HG02943 (cell line): ENCODE data around the gene CNTNAP2.
"Not testable (repeated sequence)": the region's sequence is repeated elsewhere in the genome, so short reads cannot be mapped to it uniquely, and the experiment has no call there.

ENCODE experiments used
- ATAC-seq: cut with Tn5 transposase; IDR thresholded peaks from one replicate; pipeline ENCODE4 v1.9.1; 2021; ENCODE audit warnings: mild to moderate bottlenecking, low read depth, moderate library complexity; ENCODE audit not compliant: unreplicated experiment

The CNTNAP2 gene

GRCh38 chr7:148020679-148021078, 1904.1 kb downstream of the CNTNAP2 start:
- no peak for ATAC-seq

- no peak for ATAC-seq
Measured at GRCh38 chr7:148021507-148022045, 1905.0 kb downstream of the CNTNAP2 start.

DNA sequence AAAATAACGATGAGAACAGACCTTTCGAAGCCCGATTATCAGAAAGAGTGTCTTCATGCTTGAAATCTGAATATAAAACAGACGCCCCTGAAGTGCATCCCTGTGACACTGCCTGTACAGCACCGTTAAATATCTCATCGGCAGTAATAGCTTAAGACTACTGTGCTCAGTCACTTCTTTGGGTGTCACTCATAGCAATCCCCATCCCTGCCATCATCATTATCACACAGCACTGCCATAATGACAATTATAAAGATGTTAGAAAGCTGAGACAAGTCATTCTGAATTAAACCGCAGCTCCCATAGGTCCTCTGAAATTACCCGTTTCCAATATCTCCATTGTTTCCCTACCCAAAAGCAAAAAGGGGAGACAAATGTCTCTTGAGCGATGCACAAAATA, 1906.2 kb downstream of the CNTNAP2 start:
- ATAC-seq, result no peak

DNA sequence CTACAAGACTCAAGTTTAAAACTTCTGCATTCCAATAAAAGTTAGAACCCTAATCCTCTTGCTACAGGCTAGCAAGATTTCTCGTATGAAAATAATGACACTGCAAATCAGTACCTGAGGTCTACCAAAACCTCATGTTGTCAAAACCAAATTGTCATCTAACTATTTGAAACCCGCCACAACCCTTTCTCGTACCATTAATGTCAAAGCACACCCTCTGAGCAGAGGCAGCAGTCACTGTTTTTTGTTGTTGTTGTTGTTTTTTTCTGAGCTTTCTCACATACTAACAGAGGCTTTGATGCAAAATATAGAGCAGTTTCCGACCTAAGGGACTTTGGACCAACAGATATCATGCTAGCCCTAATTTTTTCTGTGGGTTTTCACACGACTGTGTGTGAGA, 1910.1 kb downstream of the CNTNAP2 start:
- no peak for ATAC-seq

DNA sequence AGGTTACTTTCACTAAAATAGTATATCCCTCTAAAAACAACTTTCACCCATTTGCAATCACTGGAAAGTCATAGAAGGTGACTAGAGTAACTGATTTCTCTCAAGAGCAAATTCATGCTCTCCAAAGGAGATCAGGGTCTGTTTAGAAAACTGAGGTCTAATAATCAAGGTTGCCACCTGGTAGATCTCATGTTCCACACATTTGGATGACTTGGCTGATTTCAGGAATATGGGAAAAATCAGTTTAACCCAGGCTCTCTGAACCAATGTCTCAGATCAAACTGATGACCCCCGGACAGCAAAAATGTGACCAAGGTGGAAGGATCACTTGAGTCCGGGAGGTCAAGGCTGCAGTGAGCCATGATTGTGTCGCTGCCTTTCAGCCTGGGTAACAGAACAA, 1911.6 kb downstream of the CNTNAP2 start:
- no peak for ATAC-seq

GRCh38 chr7:148031019-148031418, 1914.4 kb downstream of the CNTNAP2 start:
- ATAC-seq, result no peak

DNA sequence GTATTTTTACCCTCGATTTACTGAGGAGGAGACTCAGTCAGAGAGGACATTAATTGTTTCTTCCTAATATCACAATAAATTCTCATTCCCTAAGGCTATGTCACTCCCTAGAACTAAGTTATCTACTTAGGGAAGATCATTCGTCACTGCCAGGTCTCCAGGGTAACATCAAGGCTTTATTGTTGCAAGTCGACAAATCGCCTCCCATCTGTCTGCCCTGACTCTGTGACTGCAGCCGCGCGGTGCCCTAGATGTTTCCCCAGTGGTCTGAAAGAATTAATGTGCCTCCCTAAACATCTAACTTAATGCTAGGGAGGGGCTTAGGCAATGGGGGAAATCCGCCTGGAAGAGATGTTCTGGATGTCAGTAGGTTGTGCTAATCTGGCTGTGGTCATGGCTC, 1915.2 kb downstream of the CNTNAP2 start:
- ATAC-seq, result no peak

DNA sequence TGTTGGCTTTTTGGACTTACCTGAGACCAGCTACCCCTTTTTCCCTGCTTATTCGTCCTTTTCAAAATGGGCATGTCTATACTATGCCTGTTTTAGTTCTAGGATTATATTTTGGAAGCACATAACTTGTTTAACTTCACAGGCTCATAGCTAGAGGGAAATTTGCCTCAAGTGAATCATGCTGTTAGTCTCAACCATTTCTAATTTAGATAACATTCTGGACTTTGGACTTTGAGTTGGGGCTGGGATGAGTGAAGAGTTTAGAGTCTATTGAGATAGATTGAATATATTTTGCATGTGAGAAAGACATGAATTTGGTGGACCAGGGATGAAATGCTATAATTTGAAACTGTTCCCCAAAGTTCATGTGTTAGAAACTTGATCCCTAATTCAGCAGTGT, 1919.3 kb downstream of the CNTNAP2 start:
- no peak for ATAC-seq

GRCh38 chr7:148037044-148037443, 1920.4 kb downstream of the CNTNAP2 start:
- ATAC-seq, result no peak

DNA sequence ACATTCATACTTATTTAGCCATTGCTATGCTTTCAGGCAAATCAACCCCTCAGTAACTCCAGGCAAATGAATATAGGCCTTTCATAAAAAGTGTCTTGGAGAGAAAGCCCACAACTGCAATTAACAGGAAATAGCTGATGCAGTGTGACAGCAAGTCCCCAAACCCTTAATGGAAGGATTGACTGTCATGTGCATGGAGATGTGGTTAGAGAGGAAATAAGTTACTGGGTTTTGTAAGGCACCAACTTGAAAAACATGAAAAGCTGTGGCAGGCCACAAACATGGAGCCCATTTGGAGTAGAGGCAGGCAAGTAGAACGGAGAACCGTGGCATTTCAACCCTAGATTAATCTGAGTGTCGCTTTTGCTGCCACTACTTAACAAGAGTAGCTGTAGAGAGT, 1924.6 kb downstream of the CNTNAP2 start:
- ATAC-seq, result no peak

DNA sequence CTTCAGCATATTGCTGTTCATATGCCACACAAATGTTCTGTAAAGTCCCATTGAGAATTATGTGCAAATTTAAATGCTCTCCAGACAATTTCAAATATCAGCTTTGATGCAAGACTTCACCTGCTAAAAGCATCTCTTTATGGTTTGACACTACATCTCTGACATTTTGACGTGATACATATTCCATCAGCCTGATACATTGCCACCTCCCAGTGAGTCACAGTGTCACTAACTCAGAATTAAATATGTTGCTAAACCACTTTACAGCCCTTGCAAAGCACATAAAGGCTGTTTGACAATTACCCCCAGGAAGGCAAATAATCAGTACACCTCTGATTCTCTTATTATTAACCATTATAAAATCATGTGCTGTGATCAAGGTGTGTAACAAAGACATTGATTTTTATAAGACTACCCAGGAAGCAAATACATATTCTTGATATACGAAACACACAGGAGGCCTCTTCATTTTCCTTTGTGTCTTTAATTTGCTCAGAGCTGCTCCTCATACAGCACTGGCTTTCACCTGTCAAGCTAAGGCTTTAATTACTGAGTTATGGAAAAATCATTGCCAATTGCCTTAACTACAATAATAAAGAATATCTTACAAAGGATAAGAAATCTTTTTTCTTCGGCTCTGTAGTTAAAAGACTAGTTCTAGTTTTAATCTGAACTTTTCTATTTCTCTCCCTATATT, 1926.5 kb downstream of the CNTNAP2 start:
- ATAC-seq, result no peak

- no peak for ATAC-seq
Measured at GRCh38 chr7:148044173-148044572, 1927.6 kb downstream of the CNTNAP2 start.

DNA sequence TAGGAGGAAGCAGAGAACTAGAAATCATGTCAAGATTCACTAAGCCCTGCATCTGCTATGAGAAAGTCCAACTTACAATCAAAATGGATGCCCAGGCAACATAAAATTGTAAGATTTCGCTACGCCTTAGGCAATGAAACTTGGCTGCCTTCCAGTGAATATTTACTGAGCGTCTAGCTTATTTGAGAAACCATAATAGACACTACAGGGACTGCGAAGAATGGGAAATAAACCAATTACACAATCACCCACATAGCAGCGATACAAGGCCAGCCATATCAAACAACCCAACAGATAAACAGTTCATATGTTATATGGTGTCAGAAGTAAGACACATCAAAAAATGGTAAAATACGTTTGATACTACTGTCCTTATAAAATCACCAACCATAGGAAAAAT, 1928.9 kb downstream of the CNTNAP2 start:
- ATAC-seq, result no peak

GRCh38 chr7:148049068-148049467, 1932.5 kb downstream of the CNTNAP2 start:
- no peak for ATAC-seq

DNA sequence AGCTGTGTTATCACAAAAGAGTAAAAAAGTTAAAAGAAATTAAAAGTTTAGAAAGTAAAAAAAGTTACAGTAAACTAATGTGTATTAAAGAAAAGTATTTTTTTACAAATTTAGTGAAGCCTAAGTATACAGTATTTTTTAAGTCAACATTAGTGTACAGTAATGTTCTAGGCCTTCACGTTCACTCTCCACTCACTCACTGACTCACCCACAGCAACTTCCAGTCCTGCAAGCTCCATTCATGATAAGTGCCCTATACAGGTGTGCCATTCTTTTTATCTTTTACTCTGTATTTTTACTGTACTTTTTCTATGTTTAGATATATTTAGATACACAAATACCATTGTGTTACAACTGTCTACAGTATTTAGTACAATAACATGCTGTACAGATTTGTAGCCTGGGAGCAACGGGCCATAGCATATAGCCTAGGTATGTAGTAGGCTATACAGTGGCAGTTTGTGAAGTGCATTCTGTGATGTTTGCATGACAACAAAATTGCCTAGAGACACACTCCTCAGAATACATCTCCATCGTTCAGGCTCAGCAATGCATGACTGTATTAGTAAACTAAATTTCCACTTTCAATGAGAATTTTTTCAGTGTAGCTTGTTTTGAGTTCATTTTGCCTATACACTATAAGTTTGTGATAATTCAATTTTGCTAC, 1934.0 kb downstream of the CNTNAP2 start:
- ATAC-seq, result no peak

GRCh38 chr7:148056406-148056805, 1939.8 kb downstream of the CNTNAP2 start:
- ATAC-seq, result no peak

- ATAC-seq, result no peak
Measured at GRCh38 chr7:148058092-148058491, 1941.5 kb downstream of the CNTNAP2 start.

GRCh38 chr7:148058753-148059152, 1942.2 kb downstream of the CNTNAP2 start:
- ATAC-seq, result no peak

GRCh38 chr7:148060724-148061123, 1944.1 kb downstream of the CNTNAP2 start:
- ATAC-seq, result peak; percentile 66

- not testable (repeated sequence) for ATAC-seq
Measured at GRCh38 chr7:148078111-148078510, 1961.5 kb downstream of the CNTNAP2 start.

DNA sequence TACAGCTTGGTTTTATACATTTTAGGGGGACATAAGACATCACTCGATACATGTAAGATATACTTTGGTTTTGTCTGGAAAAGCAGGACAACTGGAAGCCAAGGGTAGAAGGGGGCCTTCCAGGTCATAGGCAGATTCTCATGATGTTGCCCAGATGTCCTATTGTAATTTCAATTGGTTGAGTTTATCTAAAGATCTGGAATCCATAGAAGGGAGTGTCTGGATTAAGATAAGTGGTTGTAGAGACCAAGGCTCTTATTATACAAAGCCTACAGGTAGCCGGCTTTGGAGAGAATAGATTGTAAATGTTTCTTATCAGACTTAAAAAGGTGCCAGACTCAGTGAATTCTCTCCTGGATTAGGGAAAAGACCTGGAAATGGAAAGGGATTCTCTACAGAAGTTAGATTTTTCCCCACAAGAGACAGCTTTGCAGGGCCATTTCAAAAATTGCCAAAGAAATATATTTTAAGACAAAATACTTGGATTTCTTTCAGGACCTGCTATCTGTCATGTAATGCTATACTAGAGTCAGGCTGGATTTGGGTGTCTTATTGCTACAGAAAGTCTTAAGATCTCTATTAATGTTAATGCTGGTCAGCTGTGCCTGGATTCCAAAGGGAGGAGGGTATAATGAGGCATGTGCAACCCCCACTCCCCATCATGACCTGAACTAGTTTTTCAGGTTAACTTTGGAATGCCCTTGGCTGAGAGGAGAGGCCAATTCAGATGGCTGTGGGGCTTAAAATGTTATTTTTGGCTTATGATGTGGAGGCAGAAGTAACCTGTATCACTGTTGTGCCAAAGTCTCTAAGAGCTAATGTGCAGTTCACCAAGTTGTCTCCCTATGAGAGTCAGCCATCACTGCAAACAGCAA, 1962.8 kb downstream of the CNTNAP2 start:
- no peak for ATAC-seq
